H1 (cell line): ENCODE results near the gene ISY1. TPM values are rescaled to one million over a fixed set of nuclear protein-coding genes. Genes with fewer than 3 reads are reported as not detected.

ENCODE experiments used
- CTCF ChIA-PET: fragments of 300-600 bp; sonication (Branson Sonifier 250); formaldehyde crosslinking; loops from one replicate; lab custom pipeline; 2021; ENCODE audit not compliant: partially characterized antibody; lab: Charles Lee
- POLR2A ChIA-PET: fragments of 300-600 bp; sonication (Branson Sonifier 250); formaldehyde crosslinking; loops from one replicate; lab custom pipeline; 2021; ENCODE audit warnings: inconsistent platforms; ENCODE audit not compliant: partially characterized antibody; lab: Charles Lee
- DNase-seq, 2 experiments: peaks; one replicate each; pipeline versions ENCODE4 v3.0.0 to v3.0.0-alpha.2; 2010 to 2022; ENCODE audit warnings: low spot score in 2 of 2, low read depth in 1 of 2, mixed read lengths in 1 of 2
- FAIRE-seq: peaks from 2 replicates; lab custom pipeline; 2011; peaks lifted over from hg19 to GRCh38; lab: Jason Lieb, UNC
- H2AFZ ChIP-seq: 2 replicates; pipeline ENCODE4 v1.8.1; 2012; ENCODE audit warnings: low read length, inconsistent platforms
- H2AK5ac ChIP-seq: 2 replicates; pipeline ENCODE4 v1.6.1; 2013; ENCODE audit warnings: low read depth, low read length
- H2BK120ac ChIP-seq: replicated peaks from 2 replicates; pipeline ENCODE3; 2013; ENCODE audit warnings: low read depth, low read length, inconsistent platforms
- H2BK12ac ChIP-seq: 2 replicates; pipeline ENCODE4 v1.6.1; 2013; ENCODE audit warnings: low read depth, low read length
- H2BK15ac ChIP-seq: 2 replicates; pipeline ENCODE4 v1.6.1; 2013; ENCODE audit warnings: low read length
- H2BK20ac ChIP-seq: 2 replicates; pipeline ENCODE4 v1.6.1; 2013; ENCODE audit warnings: low read length
- H2BK5ac ChIP-seq: 2 replicates; pipeline ENCODE4 v1.6.1; 2013; ENCODE audit warnings: low read depth, low read length
- H3K14ac ChIP-seq: 2 replicates; pipeline ENCODE4 v1.6.1; 2013; ENCODE audit warnings: inconsistent platforms; ENCODE audit not compliant: insufficient read length
- H3K18ac ChIP-seq: 2 replicates; pipeline ENCODE4 v1.6.1; 2013; ENCODE audit warnings: low read length; ENCODE audit errors: extremely low read depth
- H3K23ac ChIP-seq: 2 replicates; pipeline ENCODE4 v1.6.1; 2013; ENCODE audit warnings: inconsistent platforms; ENCODE audit not compliant: insufficient read length
- H3K23me2 ChIP-seq: 2 replicates; pipeline ENCODE4 v1.6.1; 2013; ENCODE audit warnings: low read depth, low read length
- H3K27ac ChIP-seq: 2 replicates; pipeline ENCODE4 v1.6.1; 2011; ENCODE audit warnings: low read depth, low read length, inconsistent platforms
- H3K27me3 ChIP-seq, 4 experiments: replicated peaks in 1 of 4; 1 replicate in 1 of 4; 2 replicates in 3 of 4; pipeline versions ENCODE4 v1.6.1 to v1.8.1; 2011 to 2013; ENCODE audit warnings: low read length in 3 of 4, mild to moderate bottlenecking in 3 of 4, inconsistent platforms in 2 of 4, mixed read lengths in 2 of 4, moderate library complexity in 1 of 4; ENCODE audit not compliant: control insufficient read depth in 3 of 4, insufficient read depth in 3 of 4; ENCODE audit errors: extremely low read depth in 1 of 4
- H3K36me3 ChIP-seq, 4 experiments: 2 replicates each; pipeline versions ENCODE4 v1.6.1 to v1.8.1; 2011 to 2013; ENCODE audit warnings: mild to moderate bottlenecking in 4 of 4, low read length in 3 of 4, moderate library complexity in 2 of 4, control low read depth in 1 of 4, inconsistent platforms in 1 of 4; ENCODE audit not compliant: insufficient read depth in 4 of 4, control insufficient read depth in 2 of 4
- H3K4ac ChIP-seq: replicated peaks from 2 replicates; pipeline ENCODE3; 2013; ENCODE audit warnings: low read length, low read depth, mixed read lengths, inconsistent platforms; ENCODE audit not compliant: insufficient read length
- H3K4me1 ChIP-seq, 4 experiments: replicated peaks in 1 of 4; 1 replicate in 1 of 4; 2 replicates in 3 of 4; pipeline versions ENCODE4 v1.6.1 to v1.8.1; 2011 to 2013; ENCODE audit warnings: low read length in 3 of 4, inconsistent platforms in 2 of 4, mixed read lengths in 1 of 4; ENCODE audit not compliant: insufficient read depth in 4 of 4, control insufficient read depth in 3 of 4
- H3K4me2 ChIP-seq, 2 experiments: 2 replicates each; pipeline versions ENCODE4 v1.6.1 to v1.8.1; 2011 to 2013; ENCODE audit warnings: low read depth in 2 of 2, low read length in 2 of 2, control low read depth in 1 of 2, inconsistent platforms in 1 of 2, mild to moderate bottlenecking in 1 of 2; ENCODE audit not compliant: insufficient read depth in 1 of 2
- H3K4me3 ChIP-seq, 4 experiments: fragments of 200-600, 300-600 bp in 1 of 4; sonication (generic), shearing (Covaris generic), sonication (Bioruptor Twin) in 1 of 4; 2 replicates each; pipeline versions ENCODE4 v1.5.1 to v1.8.1; 2011 to 2016; ENCODE audit warnings: low read length in 4 of 4, low read depth in 3 of 4, control low read depth in 2 of 4, inconsistent platforms in 2 of 4, mild to moderate bottlenecking in 2 of 4, mixed read lengths in 1 of 4, moderate library complexity in 1 of 4; ENCODE audit not compliant: insufficient read depth in 2 of 4; ENCODE audit errors: extremely low read depth in 1 of 4
- H3K56ac ChIP-seq: replicated peaks from 2 replicates; pipeline ENCODE3; 2013; ENCODE audit warnings: low read depth, mild to moderate bottlenecking, mixed read lengths, low read length, inconsistent platforms; ENCODE audit not compliant: insufficient read length
- H3K79me1 ChIP-seq: 2 replicates; pipeline ENCODE4 v1.6.1; 2013; ENCODE audit warnings: low read depth, low read length, control low read depth
- H3K79me2 ChIP-seq, 2 experiments: 2 replicates each; pipeline versions ENCODE4 v1.6.1 to v1.8.1; 2012 to 2013; ENCODE audit warnings: low read length in 2 of 2, mild to moderate bottlenecking in 2 of 2, inconsistent platforms in 1 of 2; ENCODE audit not compliant: insufficient read depth in 2 of 2, control insufficient read depth in 1 of 2
- H3K9ac ChIP-seq, 4 experiments: replicated peaks in 1 of 4; 1 replicate in 1 of 4; 2 replicates in 3 of 4; pipeline versions ENCODE4 v1.6.1 to v1.8.1; 2011 to 2013; ENCODE audit warnings: low read depth in 3 of 4, low read length in 3 of 4, control low read depth in 2 of 4, mild to moderate bottlenecking in 2 of 4, moderate library complexity in 2 of 4, inconsistent platforms in 1 of 4; ENCODE audit errors: extremely low read depth in 1 of 4
- H3K9me3 ChIP-seq, 2 experiments: 2 replicates each; pipeline versions ENCODE4 v1.6.1 to v1.8.1; 2012 to 2013; ENCODE audit warnings: mild to moderate bottlenecking in 2 of 2, moderate library complexity in 2 of 2, control low read depth in 1 of 2, inconsistent platforms in 1 of 2, low read depth in 1 of 2, low read length in 1 of 2, mixed read lengths in 1 of 2; ENCODE audit not compliant: insufficient read depth in 2 of 2
- H4K20me1 ChIP-seq, 2 experiments: replicated peaks in 1 of 2; 2 replicates each; pipeline versions ENCODE3 to v1.8.1; 2011 to 2013; ENCODE audit warnings: inconsistent platforms in 2 of 2, low read length in 2 of 2, mild to moderate bottlenecking in 1 of 2; ENCODE audit not compliant: insufficient read depth in 2 of 2, control insufficient read depth in 1 of 2
- H4K5ac ChIP-seq: 2 replicates; pipeline ENCODE4 v1.6.1; 2013; ENCODE audit warnings: low read length, low read depth, mixed read lengths, inconsistent platforms; ENCODE audit not compliant: insufficient read length
- H4K8ac ChIP-seq: 2 replicates; pipeline ENCODE4 v1.8.0; 2013; ENCODE audit warnings: mild to moderate bottlenecking, moderate library complexity, low read length, inconsistent platforms; ENCODE audit not compliant: insufficient read depth; ENCODE audit errors: extremely low read depth
- H4K91ac ChIP-seq: replicated peaks from 2 replicates; pipeline ENCODE3; 2013; ENCODE audit warnings: low read length, mixed read lengths, inconsistent platforms; ENCODE audit not compliant: insufficient read length
- SIN3A ChIP-seq, 2 experiments: IDR thresholded peaks in 1 of 2; conservative IDR thresholded peaks in 1 of 2; 2 replicates each; pipeline ENCODE4 v1.6.1; 2011 to 2012; ENCODE audit warnings: low read length in 2 of 2, improper control_type of control experiment in 1 of 2, low read depth in 1 of 2, mild to moderate bottlenecking in 1 of 2
- WGBS, 2 experiments: shearing (Covaris generic) in 1 of 2; methylation state at CpG; one replicate each; pipeline versions ENCODE4 v1.1.6 to v1.1.7; 2013 to 2015; ENCODE audit warnings: low lambda C conversion rate in 2 of 2, mixed read lengths in 2 of 2, inconsistent platforms in 1 of 2, low coverage in 1 of 2, missing lambda C conversion rate in 1 of 2; ENCODE audit not compliant: insufficient replicate concordance in 2 of 2, insufficient coverage in 1 of 2, insufficient read length in 1 of 2; ENCODE audit errors: extremely low coverage in 1 of 2, missing lambda C conversion rate in 1 of 2; 5-methylcytosine and 5-hydroxymethylcytosine counted together
- polyA plus RNA-seq, 7 experiments: library from polyadenylated mRNA; depleted of rRNA in 3 of 7; stranded (reverse) in 5 of 7; unstranded in 2 of 7; fragments of >200 nt in 5 of 7; fragments of 200-250 nt in 2 of 7; gene quantifications; 1 replicate in 5 of 7; 2 replicates in 1 of 7; 4 replicates in 1 of 7; pipeline versions ENCODE4 v1.2.1 to v1.2.3, GENCODE V29; 2011 to 2013; ENCODE audit warnings: missing spikeins in 2 of 7, mixed read lengths in 2 of 7
- total RNA-seq: library from RNA; stranded (reverse); fragmentation: NEBNext Ultra II Directional; extraction: Animal tissue kit (Norgen Biotek cat#: 25700); gene quantifications from 2 replicates; pipeline ENCODE4 v1.2.1, GENCODE V29; 2021

Gene ISY1
- total and polyA plus RNA-seq, 2 of the 8 experiments (the other 6 are each of a cell fraction or from before 2014, with no cell fraction given): 16.6 to 38.7 TPM

- Histone ChIP-seq H3K23me2 (no peaks in the 10 kb centered on the region), H3K23ac (no peak overlapping the region), H4K8ac (no peak overlapping the region), H3K36me3 (no peaks in the 10 kb centered on the region), H4K91ac (no peak overlapping the region), H3K27ac (no peak overlapping the region), H2BK15ac (no peak overlapping the region), H3K4me3 (no peak overlapping the region), H3K14ac (no peak overlapping the region), H3K79me2 (peaks cover 0 to 15% of the 10 kb centered on the region in 2 experiments; a peak in 1 of 4 replicates), H2BK12ac (no peak overlapping the region), H2BK20ac (no peak overlapping the region), H2BK120ac (no peak overlapping the region), H4K5ac (no peak overlapping the region), H2BK5ac (no peak overlapping the region), H3K9me3 (no peaks in the 10 kb centered on the region), H3K4me1 (no peaks in the 10 kb centered on the region), H3K27me3 (no peaks in the 10 kb centered on the region), H3K79me1 (peaks cover 3% of the 10 kb centered on the region), H3K56ac (no peak overlapping the region), H3K18ac (no peak overlapping the region), H2AK5ac (no peak overlapping the region), H3K4me2 (no peak overlapping the region), H3K9ac (no peak overlapping the region), H4K20me1 (peaks cover 10 to 16% of the 10 kb centered on the region in 2 experiments), H3K4ac (no peak overlapping the region), H2AFZ (no peak overlapping the region)
- DNase-seq (no peak), FAIRE-seq (no peak)
- 97% methylated on average over 6 of the region's 6 CpGs; no CpG with 5 or more reads in 1 of the 2 experiments for WGBS, 2 experiments
- CTCF ChIA-PET: interaction anchor here (0.8 to 4.1 kb wide), 6 partner anchors 9 to 142 kb away, joined by 3 to 19 read pairs (median 5); no protein-coding TSS in a partner anchor
- POLR2A ChIA-PET: interaction anchor here (0.6 to 2.0 kb wide), 4 partner anchors 14 to 477 kb away, joined by 3 to 9 read pairs (median 4); no protein-coding TSS in a partner anchor
- TF ChIP-seq SIN3A (conservative IDR thresholded peaks at IDR 0.05 in 1 of 2, IDR thresholded peaks at IDR 0.05 in 1 of 2; ENCODE audit: low read depth in 1 of 2, low read length in 2 of 2): no peak
These were observed 56.8 kb downstream of the ISY1 start for GRCh38 chr3:129104051-129104450.
